ENCODE measurements around the gene JARID2.

DNA sequence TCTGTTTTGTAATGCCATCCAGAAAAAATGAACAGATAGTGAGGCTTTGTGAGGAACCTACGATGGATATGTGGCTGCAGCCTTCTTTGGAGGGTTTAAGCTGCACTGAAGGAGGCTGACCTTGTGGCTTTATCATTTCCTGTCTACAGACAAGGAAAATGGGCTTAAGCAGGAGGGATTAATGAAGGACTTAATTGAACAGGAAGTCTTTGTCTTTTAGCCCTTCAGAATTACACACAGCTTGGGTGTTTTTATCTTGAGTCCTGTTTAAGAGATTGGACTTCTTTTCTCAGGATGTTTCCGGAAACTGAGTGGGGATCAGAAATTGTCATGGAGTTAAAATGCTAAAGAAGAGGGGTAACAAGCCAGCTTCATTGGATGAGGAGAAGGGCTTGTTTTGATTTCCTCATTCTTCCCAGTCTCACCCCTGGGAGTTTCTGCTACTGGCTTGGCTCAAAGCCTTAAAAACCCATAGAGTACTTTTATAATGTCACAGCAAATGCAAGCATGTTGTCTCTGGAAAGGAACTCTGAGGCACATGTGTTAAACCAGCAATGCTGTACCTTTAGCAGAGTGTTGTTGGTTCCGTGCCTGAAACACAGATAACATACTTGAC is 193.6 kb downstream of the JARID2 start:
- TF ChIP-seq, protein P1, sequence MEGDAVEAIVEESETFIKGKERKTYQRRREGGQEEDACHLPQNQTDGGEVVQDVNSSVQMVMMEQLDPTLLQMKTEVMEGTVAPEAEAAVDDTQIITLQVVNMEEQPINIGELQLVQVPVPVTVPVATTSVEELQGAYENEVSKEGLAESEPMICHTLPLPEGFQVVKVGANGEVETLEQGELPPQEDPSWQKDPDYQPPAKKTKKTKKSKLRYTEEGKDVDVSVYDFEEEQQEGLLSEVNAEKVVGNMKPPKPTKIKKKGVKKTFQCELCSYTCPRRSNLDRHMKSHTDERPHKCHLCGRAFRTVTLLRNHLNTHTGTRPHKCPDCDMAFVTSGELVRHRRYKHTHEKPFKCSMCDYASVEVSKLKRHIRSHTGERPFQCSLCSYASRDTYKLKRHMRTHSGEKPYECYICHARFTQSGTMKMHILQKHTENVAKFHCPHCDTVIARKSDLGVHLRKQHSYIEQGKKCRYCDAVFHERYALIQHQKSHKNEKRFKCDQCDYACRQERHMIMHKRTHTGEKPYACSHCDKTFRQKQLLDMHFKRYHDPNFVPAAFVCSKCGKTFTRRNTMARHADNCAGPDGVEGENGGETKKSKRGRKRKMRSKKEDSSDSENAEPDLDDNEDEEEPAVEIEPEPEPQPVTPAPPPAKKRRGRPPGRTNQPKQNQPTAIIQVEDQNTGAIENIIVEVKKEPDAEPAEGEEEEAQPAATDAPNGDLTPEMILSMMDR (IDR thresholded peaks at IDR 0.05), result no peak
- TF ChIP-seq POLR2A (IDR thresholded peaks at IDR 0.05) (no peak), POLR2AphosphoS5 (IDR thresholded peaks at IDR 0.05) (no peak), EP300 (IDR thresholded peaks at IDR 0.05) (no peak)

All from sigmoid colon (tissue), 4 donors.